Activated naive CD8-positive, alpha-beta T cell treated with anti-CD3 and anti-CD28 coated beads, Interleukin-2, amount 50 U/mL, for 16 hours (primary cell): ENCODE data around the gene H2BK1.

Experiments used
- DNase-seq: peaks from one replicate; pipeline ENCODE4 v3.0.0-alpha.2; 2020; ENCODE audit warnings: low read depth, low spot score

Gene H2BK1

GRCh38 chr7:151232917-151233701, 22.8 kb upstream of the H2BK1 start:
- DNase-seq: peak; percentile 64

GRCh38 chr7:151232091-151232916, 22.0 kb upstream of the H2BK1 start, which contains the start of gene CHPF2:
CHPF2 (plus strand) TSS chr7:151232483; CDS start chr7:151234012, 1,529 bp downstream.
- peak; percentile 78 for DNase-seq

GRCh38 chr7:151231080-151231479, 20.8 kb upstream of the H2BK1 start:
- DNase-seq: no peak

- DNase-seq: no peak
These were observed 19.0 kb upstream of the H2BK1 start for GRCh38 chr7:151229249-151229648.

GRCh38 chr7:151228024-151228866, 18.0 kb upstream of the H2BK1 start:
- no peak for DNase-seq

GRCh38 chr7:151226875-151227782, 16.8 kb upstream of the H2BK1 start, which contains the start of gene ABCF2:
ABCF2 (minus strand) TSS chr7:151227205; CDS start chr7:151226458, 747 bp downstream.
- DNase-seq: peak; percentile 93

- no peak for DNase-seq
These were observed 16.2 kb upstream of the H2BK1 start for GRCh38 chr7:151226560-151226874.

- no peak for DNase-seq
These were observed 15.7 kb upstream of the H2BK1 start for GRCh38 chr7:151225948-151226510.

GRCh38 chr7:151223728-151224127, 13.4 kb upstream of the H2BK1 start:
- DNase-seq: no peak

GRCh38 chr7:151218170-151218569, 7.9 kb upstream of the H2BK1 start:
- no peak for DNase-seq

- DNase-seq: no peak
These were observed 5.1 kb upstream of the H2BK1 start for GRCh38 chr7:151215396-151215795.

- no peak for DNase-seq
These were observed 3.5 kb upstream of the H2BK1 start for GRCh38 chr7:151213826-151214225.

GRCh38 chr7:151212626-151213025, 2.3 kb upstream of the H2BK1 start:
- DNase-seq: no peak

GRCh38 chr7:151211155-151211772, 976 bp upstream of the H2BK1 start:
- DNase-seq: no peak

GRCh38 chr7:151209588-151209987, 700 bp downstream of the H2BK1 start:
- no peak for DNase-seq

- DNase-seq: no peak
These were observed 1.9 kb downstream of the H2BK1 start for GRCh38 chr7:151208253-151208862.

GRCh38 chr7:151207804-151208203, 2.5 kb downstream of the H2BK1 start:
- DNase-seq: no peak

GRCh38 chr7:151207315-151207714, 3.0 kb downstream of the H2BK1 start:
- no peak for DNase-seq

- DNase-seq: no peak
These were observed 3.4 kb downstream of the H2BK1 start for GRCh38 chr7:151206914-151207313.

GRCh38 chr7:151205730-151206129, 4.6 kb downstream of the H2BK1 start:
- DNase-seq: no peak
